Fibroblast of lung (primary cell): ENCODE measurements around the gene SRCIN1.

Experiments
- EZH2 ChIP-seq: IDR thresholded peaks from 2 replicates; pipeline ENCODE4 v1.5.1; 2012; ENCODE audit warnings: low read length, control low read depth, mild to moderate bottlenecking; ENCODE audit errors: missing control alignments
- TF ChIP-seq, protein P1 (sequence below), 2 donors: IDR thresholded peaks in 1 of 2; conservative IDR thresholded peaks in 1 of 2; 1 replicate in 1 of 2; 2 replicates in 1 of 2; pipeline ENCODE4 v1.5.1; 2011 to 2012; ENCODE audit warnings: low read length in 2 of 2, control low read depth in 1 of 2, inconsistent platforms in 1 of 2, low read depth in 1 of 2, mild to moderate bottlenecking in 1 of 2

DNA sequence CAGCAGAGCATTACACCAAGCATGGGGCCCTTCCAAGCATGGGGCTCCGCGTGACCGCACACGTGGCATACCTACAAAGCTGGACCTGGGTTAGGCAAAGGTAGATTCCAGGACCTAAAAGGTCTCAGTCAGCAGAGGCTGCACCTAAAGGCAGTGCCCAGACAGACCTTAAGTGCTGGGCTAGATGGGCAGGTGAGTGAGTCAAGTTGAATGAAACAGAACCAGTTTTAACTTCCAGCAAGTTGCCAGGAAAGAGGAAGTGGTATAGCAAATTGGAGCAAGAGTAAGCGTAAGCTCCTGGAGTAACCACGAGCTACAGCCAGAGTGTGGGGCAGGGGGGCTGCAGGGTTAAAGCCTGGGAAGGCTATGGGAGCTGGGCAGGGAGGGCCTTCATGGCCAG, 49.5 kb downstream of the SRCIN1 start:
- TF ChIP-seq, protein P1, sequence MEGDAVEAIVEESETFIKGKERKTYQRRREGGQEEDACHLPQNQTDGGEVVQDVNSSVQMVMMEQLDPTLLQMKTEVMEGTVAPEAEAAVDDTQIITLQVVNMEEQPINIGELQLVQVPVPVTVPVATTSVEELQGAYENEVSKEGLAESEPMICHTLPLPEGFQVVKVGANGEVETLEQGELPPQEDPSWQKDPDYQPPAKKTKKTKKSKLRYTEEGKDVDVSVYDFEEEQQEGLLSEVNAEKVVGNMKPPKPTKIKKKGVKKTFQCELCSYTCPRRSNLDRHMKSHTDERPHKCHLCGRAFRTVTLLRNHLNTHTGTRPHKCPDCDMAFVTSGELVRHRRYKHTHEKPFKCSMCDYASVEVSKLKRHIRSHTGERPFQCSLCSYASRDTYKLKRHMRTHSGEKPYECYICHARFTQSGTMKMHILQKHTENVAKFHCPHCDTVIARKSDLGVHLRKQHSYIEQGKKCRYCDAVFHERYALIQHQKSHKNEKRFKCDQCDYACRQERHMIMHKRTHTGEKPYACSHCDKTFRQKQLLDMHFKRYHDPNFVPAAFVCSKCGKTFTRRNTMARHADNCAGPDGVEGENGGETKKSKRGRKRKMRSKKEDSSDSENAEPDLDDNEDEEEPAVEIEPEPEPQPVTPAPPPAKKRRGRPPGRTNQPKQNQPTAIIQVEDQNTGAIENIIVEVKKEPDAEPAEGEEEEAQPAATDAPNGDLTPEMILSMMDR (conservative IDR thresholded peaks at IDR 0.05 in 1 of 2, IDR thresholded peaks at IDR 0.05 in 1 of 2; ENCODE audit: low read depth in 1 of 2, low read length in 2 of 2): no peak
- no peak for TF ChIP-seq EZH2
